GM21526 (cell line): Measurements from ENCODE around the gene ABCC1.
"Not testable (repeated sequence)": the region's sequence is repeated elsewhere in the genome, so short reads cannot be mapped to it uniquely, and the experiment has no call there.

Source experiments
- ATAC-seq: cut with Tn5 transposase; IDR thresholded peaks from one replicate; pipeline ENCODE4 v1.9.1; 2021; ENCODE audit warnings: moderate library complexity; ENCODE audit not compliant: unreplicated experiment, low FRiP score

Gene ABCC1

GRCh38 chr16:16168431-16168830 lies 219.0 kb downstream of the ABCC1 start:
- ATAC-seq, result no peak

GRCh38 chr16:16169615-16170014 lies 220.2 kb downstream of the ABCC1 start:
- ATAC-seq, result no peak

GRCh38 chr16:16171332-16171919 lies 222.0 kb downstream of the ABCC1 start:
- ATAC-seq, result no peak

GRCh38 chr16:16172991-16173390 lies 223.6 kb downstream of the ABCC1 start:
- no peak for ATAC-seq

- no peak for ATAC-seq
Observed at GRCh38 chr16:16175296-16175695, 225.9 kb downstream of the ABCC1 start.

- ATAC-seq, result no peak
Observed at GRCh38 chr16:16176328-16176727, 226.9 kb downstream of the ABCC1 start.

GRCh38 chr16:16178455-16179162 lies 229.2 kb downstream of the ABCC1 start:
- no peak for ATAC-seq

GRCh38 chr16:16181748-16182147 lies 232.3 kb downstream of the ABCC1 start:
- not testable (repeated sequence) for ATAC-seq

- ATAC-seq, result no peak
Observed at GRCh38 chr16:16182918-16183317, 233.5 kb downstream of the ABCC1 start.

- ATAC-seq, result no peak
Observed at GRCh38 chr16:16183562-16183961, 234.1 kb downstream of the ABCC1 start.

- no peak for ATAC-seq
Observed at GRCh38 chr16:16184594-16184993, 235.2 kb downstream of the ABCC1 start.

GRCh38 chr16:16185095-16185494 lies 235.7 kb downstream of the ABCC1 start:
- no peak for ATAC-seq

- no peak for ATAC-seq
Observed at GRCh38 chr16:16186820-16187219, 237.4 kb downstream of the ABCC1 start.

GRCh38 chr16:16188827-16189226 lies 239.4 kb downstream of the ABCC1 start:
- ATAC-seq, result no peak

GRCh38 chr16:16189842-16190241 lies 240.4 kb downstream of the ABCC1 start:
- ATAC-seq, result no peak

GRCh38 chr16:16190546-16190945 lies 241.1 kb downstream of the ABCC1 start:
- ATAC-seq, result no peak

- ATAC-seq, result not testable (repeated sequence)
Observed at GRCh38 chr16:16190966-16191365, 241.6 kb downstream of the ABCC1 start.

- ATAC-seq, result no peak
Observed at GRCh38 chr16:16191493-16192167, 242.2 kb downstream of the ABCC1 start.
